Fibroblast of skin of back (primary cell): Measurements from ENCODE around the gene SAMD10. TPM values are rescaled to one million over a fixed set of nuclear protein-coding genes. Genes with fewer than 3 reads are reported as not detected.
"Not testable (repeated sequence)": the region's sequence is repeated elsewhere in the genome, so short reads cannot be mapped to it uniquely, and the experiment has no call there.

Experiments
- DNase-seq: peaks from one replicate; pipeline ENCODE4 v3.0.0-alpha.2; 2013
- polyA plus RNA-seq, 2 experiments: library from polyadenylated mRNA; unstranded; fragments of 120-200 nt; gene quantifications; one replicate each; pipeline ENCODE4 v1.2.1, GENCODE V29; 2013; ENCODE audit not compliant: insufficient read length in 2 of 2

SAMD10 gene
- 2.2 TPM for polyA plus RNA-seq (2013, experiment 1 of 2; ENCODE audit: insufficient read length)
- polyA plus RNA-seq (2013, experiment 2 of 2; ENCODE audit: insufficient read length), result 1.3 TPM

GRCh38 chr20:63979557-63980316 lies at the start of gene SAMD10:
Gene SAMD10, minus strand, starts transcription at chr20:63979642. Its CDS starts 175 bp downstream, at chr20:63979467.
- DNase-seq, result no peak

- DNase-seq, result no peak
Measured at GRCh38 chr20:64027981-64028685, 48.7 kb upstream of the SAMD10 start.

GRCh38 chr20:64025826-64026412 lies 46.5 kb upstream of the SAMD10 start:
- DNase-seq, result no peak

GRCh38 chr20:64025101-64025825 lies 45.8 kb upstream of the SAMD10 start:
- DNase-seq, result no peak

GRCh38 chr20:64024141-64024990 lies 44.9 kb upstream of the SAMD10 start:
- no peak for DNase-seq

GRCh38 chr20:64023361-64024140 lies 44.1 kb upstream of the SAMD10 start:
- DNase-seq, result no peak

- DNase-seq, result no peak
Measured at GRCh38 chr20:64022671-64023360, 43.4 kb upstream of the SAMD10 start.

- DNase-seq, result no peak
Measured at GRCh38 chr20:64021124-64021975, 41.9 kb upstream of the SAMD10 start.

GRCh38 chr20:64015635-64016034 lies 36.2 kb upstream of the SAMD10 start:
- DNase-seq, result no peak

GRCh38 chr20:64012385-64013154 lies 33.1 kb upstream of the SAMD10 start:
- DNase-seq, result not testable (repeated sequence)

- DNase-seq, result no peak
Measured at GRCh38 chr20:64011366-64011779, 31.9 kb upstream of the SAMD10 start.

GRCh38 chr20:64010711-64011237 lies 31.3 kb upstream of the SAMD10 start:
- DNase-seq, result no peak

- DNase-seq, result no peak
Measured at GRCh38 chr20:64009811-64010387, 30.5 kb upstream of the SAMD10 start.

GRCh38 chr20:64006902-64007301 lies 27.5 kb upstream of the SAMD10 start:
- no peak for DNase-seq

- no peak for DNase-seq
Measured at GRCh38 chr20:64006490-64006889, 27.0 kb upstream of the SAMD10 start.

GRCh38 chr20:64005394-64005793 lies 26.0 kb upstream of the SAMD10 start:
- no peak for DNase-seq

- no peak for DNase-seq
Measured at GRCh38 chr20:64003960-64004725, 24.7 kb upstream of the SAMD10 start.
